NCI-H2196 (cell line): Measurements from ENCODE around the gene CYP11A1.

Experiments used
- DNase-seq: peaks from one replicate; lab custom pipeline; 2025; ENCODE audit not compliant: unreplicated experiment; lab: John Stamatoyannopoulos, UW

The CYP11A1 gene

DNA sequence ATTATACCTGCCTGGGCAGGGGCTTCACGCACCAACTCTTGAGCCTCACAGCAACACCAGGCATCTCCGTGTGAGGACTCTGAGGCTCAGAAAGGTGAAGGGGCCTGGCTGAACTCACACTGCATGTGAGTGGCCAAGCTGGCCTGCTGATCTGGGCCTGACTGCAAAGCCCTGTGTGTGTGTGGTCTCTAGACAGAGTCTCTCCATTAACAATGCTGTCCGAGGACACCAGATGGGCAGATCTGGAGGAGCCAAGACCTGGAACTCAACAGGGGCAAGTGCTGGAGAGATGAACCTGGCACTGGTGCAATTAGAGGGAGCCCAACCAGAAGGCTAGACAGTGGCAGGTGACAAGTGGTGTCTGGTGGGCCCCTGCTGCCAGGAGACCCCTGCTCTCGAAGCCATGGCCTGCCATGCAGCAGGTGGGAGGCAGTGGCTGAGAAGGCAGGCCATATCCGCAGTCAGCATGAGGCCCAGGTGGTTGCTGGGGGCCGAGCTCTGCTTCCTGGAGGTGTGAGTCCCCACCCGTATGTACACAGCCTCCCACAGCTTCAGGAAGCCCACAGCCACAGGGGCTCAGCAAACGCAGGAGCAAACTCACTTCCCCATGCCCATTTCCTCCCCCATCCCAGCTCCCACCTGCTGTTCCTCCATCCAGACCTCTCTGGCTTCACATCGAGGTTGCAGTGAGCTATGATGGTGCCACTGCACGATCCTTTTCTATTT is 39.0 kb downstream of the CYP11A1 start:
- DNase-seq, result no peak

GRCh38 chr15:74327756-74328155 is 39.7 kb downstream of the CYP11A1 start:
- no peak for DNase-seq

DNA sequence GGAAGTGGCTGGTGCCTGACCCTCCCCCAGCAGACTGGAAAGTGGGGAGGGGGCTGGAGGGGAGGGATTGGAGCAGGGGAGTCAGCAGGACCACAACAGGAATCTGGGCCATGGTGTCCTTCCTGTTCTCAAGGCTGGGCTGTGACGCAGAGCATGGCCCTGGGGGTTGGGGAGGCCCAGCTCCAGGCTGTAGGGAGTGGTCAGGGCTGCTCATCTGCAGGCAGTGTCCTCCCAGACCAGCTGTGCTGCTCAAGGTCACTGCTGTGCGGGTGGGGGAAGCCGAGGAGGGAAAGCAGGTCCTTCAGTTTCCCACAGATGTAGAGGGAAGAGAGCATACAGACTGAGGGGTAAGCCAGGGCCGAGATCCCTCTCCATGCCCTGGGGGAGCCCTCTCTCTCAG is 40.7 kb downstream of the CYP11A1 start:
- DNase-seq, result no peak

- no peak for DNase-seq
These were observed 42.7 kb downstream of the CYP11A1 start for GRCh38 chr15:74324714-74325113.

DNA sequence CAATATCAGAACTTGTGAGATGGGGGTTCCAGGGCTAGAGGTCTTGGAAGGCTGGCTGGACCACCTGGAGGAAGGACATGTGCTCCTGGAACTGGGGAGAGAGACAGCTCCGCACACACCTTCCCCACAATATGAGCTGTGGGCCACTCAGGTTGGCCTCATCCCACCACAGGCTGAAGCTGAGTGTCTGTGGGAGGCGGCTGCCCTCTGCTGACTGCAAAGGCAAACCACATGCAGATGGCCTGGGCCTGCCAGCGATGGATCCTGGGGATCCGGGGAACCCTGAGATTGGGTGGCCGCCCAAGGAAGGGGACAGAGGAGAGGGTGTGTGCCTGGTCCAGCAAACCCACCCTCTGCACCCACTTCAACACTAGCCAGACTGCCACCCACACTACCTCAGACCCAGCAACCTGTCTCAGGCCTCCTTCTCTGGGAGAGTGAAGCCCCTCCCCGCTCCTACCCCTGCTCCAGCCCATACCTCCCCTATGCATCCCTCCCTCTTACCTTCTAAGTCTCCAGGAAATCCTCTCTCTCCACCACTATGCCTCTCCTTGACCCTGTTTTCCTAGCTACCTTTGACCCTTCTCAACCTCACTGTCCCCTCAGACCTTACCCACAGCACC is 44.8 kb downstream of the CYP11A1 start:
- DNase-seq, result peak; percentile 35

DNA sequence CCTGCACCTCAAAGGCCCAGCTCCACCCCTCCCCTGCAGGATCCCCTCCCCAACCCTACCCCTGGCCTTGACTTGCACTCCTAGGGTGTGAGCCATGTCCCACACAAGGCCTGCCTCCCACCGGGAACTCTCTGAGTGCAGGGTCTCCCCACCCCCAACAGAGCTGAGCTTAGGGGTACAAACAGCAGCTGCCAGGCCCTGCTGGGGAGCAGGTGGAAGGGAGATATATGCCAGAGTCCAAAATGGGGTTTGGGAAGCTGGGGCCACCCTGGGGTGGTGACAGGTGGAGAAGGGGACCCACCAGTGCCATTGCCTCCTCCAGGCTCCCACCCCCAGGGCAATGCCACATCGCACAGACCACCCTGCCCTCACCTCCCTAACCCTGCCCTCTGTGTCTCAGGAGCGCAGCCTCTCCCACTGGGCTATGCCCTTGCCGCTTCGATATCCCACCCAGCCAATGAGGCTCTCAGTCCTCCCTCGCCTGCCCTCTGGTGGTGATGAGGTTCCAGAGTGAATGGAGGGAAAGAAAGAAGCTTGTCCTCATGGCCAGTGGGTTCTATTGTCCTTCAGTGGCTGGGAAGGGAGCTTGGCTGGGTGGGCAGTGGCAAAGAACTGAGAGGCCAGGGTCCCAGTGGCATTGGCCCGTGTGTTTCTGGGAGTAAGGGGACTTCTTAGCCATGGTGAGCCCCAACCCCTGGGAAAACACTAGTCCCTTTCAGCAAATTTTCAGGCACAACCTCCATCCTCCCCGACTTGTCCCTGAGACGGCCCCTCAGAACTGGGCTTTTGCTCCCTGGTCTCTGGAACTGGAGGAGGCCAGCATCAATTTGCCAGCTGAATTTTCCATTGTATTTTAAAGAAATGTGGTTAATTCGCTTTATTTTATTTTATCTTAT is 46.8 kb downstream of the CYP11A1 start:
- peak; percentile 22 for DNase-seq

- DNase-seq, result peak; percentile 57
These were observed 47.7 kb downstream of the CYP11A1 start for GRCh38 chr15:74319596-74320351.

- DNase-seq, result no peak
These were observed 48.3 kb downstream of the CYP11A1 start for GRCh38 chr15:74319138-74319460.

- DNase-seq, result peak; percentile 66
These were observed 48.9 kb downstream of the CYP11A1 start for GRCh38 chr15:74318376-74319137.

GRCh38 chr15:74317820-74318375 is 49.5 kb downstream of the CYP11A1 start:
- DNase-seq, result no peak

DNA sequence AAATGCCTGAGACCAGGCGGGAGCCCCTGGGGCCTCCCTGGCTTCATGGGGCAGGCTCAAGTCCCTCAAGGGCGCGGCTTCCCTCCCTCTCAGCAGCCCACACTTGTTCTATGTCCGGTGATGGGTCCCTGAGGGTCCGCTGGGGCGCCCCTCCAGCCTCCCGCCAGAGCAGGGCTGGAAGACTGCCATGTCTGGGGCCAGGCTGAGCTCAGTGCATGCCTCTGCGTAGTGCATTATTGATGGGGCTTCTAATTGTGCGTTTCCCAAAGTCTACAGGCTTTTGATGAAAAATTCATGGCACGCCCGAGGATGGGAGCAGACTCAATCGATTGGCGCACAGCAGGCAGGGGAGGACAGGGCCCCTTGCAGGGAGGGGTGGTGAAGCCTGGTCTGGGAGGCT is 51.3 kb downstream of the CYP11A1 start:
- no peak for DNase-seq

GRCh38 chr15:74315626-74316025 is 51.8 kb downstream of the CYP11A1 start:
- no peak for DNase-seq

DNA sequence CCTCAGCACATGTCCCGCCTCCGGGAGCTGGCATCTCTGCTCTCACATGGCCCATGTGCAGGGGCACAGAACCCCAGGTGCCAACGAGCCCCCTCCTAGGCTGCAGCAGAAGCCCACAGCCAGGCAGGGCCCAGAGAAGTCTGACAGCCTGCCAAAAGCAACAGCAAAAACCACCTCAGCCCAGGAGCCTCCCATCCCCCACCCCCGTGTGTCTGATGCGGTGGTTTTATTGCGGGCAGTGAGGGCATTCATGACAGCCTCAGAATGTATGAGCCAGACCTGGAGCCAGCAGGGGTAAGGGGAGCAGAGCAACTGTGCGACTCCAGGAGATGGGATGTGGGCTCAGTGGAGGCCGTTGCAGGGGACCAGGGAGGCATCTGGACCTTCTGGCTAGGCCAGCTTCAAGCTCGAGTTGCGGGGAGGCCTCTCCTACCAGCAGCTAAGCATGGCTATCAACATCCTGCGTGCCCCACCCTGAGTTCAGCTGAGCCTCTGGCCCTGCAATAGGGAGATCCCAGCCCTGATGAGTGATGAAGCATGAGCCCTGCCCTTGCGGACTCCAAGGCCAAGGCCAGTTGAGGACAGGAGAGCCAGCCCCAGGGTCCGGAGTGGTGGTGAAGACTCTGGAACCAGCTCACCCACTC is 52.5 kb downstream of the CYP11A1 start:
- peak; percentile 44 for DNase-seq

- DNase-seq, result no peak
These were observed 53.6 kb downstream of the CYP11A1 start for GRCh38 chr15:74313889-74314288.

DNA sequence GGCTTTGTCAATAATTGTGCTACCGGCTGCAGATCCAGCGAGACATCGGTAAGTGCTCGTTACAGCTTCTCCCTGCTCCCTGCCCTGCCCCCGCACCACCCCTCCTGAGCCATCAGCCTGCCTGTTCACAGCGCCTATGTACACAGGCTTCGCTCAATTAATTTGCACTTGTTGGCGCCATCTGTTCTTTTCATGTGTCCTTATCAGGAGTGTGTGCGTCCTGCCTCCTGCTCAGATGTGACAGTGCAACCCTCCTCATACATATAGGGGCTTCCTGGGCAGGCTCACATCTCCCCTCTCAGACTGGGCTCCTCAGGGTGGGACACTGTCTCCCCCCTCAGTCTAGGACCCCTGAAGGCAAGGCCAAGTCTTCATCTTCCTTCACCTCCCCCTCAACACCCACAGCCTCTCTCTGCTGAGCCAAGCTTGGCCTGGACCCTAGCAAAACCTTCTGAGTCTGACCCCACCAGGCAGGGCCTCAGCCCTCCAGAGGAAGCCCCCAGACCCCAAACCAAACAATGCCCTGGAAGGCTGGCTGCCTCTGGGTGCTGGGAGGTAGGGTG is 54.9 kb downstream of the CYP11A1 start:
- DNase-seq, result peak; percentile 80

DNA sequence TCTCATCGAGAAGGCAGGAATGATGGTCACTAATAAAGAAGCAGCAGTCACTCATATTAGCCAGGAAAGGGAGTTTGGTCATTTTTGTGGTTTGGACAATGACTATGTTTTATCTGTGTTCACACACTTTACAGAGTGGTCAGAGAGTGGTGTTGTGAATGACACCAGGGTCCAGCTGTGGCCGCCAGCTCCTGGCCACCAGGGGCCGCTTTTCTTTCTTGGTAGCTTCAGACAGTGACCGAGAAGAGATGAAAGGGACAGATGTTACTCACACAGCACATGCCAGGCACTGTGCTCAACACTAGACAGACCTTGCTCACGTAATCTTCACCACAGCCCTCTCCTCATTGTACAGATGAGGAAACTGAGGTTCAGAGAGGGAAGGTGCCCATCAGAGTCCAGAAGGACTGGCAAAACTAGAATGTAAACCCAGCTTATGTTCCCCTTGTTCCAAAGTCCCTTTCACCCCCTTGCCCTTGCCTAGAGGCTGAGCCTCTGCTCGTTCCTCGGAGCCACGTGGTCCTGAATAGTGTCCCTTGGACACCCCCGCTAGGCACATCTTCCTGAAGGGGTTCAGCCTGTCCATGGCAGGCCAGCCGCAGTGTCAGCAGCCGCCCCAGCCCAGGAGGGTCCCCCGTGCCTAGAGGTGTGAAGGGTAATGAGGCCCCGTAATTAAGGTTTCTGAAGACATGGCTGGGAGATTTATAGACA is 55.6 kb downstream of the CYP11A1 start:
- peak; percentile 9 for DNase-seq

DNA sequence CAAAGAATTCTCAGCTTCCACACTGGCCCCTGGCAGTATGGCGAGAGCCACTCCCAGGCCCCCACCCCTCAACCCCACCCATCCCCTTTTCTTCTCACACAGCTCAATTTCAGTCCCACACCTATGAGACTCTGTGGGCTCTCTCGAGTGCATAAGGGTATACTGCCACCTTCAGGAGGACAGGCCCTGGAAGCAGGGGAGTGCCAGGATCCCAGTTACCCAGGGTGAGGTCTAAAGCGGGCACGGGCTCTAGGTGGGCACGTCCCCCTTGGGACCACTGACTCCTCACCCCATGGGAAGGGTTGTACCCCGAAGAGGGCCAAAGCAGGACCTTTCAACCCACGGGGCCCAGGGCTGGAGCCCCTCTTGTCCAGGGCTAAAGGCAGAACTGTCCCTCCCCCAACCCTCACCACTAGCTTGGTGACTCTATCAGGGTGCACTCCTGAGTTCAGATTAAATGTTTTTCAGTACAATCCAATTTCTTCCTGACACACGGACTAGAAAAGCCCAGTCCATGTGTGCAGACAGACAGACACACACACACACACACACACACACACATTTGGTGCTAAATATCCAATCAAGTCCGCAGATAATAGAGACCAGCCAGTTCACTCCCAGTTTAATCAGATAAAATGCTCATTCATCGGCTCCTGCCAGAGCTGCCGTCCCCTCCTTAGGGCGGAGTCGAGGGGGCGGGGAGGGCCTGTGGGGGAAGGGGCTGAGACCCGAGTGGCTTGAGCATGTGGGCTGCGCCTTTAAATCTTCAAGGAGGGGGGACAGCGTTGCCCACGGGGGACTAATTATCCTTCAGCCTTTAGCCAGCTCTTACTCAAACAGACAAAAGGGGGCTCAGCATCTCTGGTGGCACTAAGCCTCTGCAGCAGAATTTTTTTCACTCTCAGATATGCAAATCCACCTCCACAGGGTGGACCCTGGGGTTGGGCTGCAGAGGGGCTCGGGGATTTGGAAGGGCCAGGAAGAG is 59.3 kb downstream of the CYP11A1 start:
- peak; percentile 59 for DNase-seq
